ENCODE data around the gene PSORS1C2.

DNA sequence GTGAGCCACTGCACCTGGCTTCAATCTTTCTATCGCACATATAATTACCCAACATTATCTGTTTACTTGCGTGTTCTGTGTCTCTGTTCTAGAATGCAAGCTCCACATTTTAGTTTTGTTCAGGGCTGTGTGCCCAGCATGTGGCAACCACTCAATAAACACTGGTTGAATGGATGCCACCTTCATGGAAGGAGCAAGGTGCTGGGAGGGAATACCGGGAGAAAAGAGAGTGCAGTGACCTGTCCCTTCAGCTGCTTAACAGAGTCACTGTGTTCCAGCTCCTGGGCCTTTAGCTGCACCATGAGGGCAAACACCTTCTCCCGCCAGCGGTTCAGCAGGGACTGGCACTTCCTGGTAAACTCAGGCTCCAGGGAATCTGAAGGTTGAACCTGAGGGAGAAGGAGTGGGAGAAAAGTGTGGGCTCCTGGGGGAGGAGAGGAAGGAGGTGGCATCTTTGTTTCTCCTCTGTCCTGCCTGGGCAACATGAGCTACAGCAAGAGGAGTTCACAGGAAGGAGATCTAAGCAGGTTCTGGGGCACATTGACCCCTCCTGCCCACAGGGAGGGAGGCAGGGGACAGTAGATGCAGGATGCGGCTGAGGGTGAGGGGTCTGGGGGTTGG is 11.1 kb upstream of the PSORS1C2 start:
- TF ChIP-seq YY1 (IDR thresholded peaks at IDR 0.05; ENCODE audit: insufficient read depth, insufficient read length) (no peak), ZNF274 (IDR thresholded peaks at IDR 0.05; ENCODE audit: low read depth, low read length) (no peak)
